Calu3 (cell line): Measurements from ENCODE around the gene MYD88. TPM values are rescaled to one million over a fixed set of nuclear protein-coding genes. Genes with fewer than 3 reads are reported as not detected.

Experiments used
- BruUV-seq: library from RNA; stranded (reverse); fragments of 400-500 nt; replicated peaks from 2 replicates; lab custom pipeline; 2021; lab: Mats Ljungman, UMichigan
- CTCF ChIA-PET: fragments of 300-600 bp; sonication (Branson Sonifier 250); formaldehyde crosslinking; loops from one replicate; lab custom pipeline; 2022; ENCODE audit warnings: antibody characterized with exemption; lab: Charles Lee
- DNase-seq: peaks from one replicate; pipeline ENCODE4 v3.0.0; 2022
- H3K27ac Mint-ChIP-seq: one replicate; pipeline ENCODE4 v1.8.0; 2022; ENCODE audit warnings: mixed read lengths; ENCODE audit not compliant: unreplicated experiment
- H3K27me3 Mint-ChIP-seq: one replicate; pipeline ENCODE4 v1.8.0; 2022; ENCODE audit warnings: mixed read lengths; ENCODE audit not compliant: unreplicated experiment
- H3K36me3 Mint-ChIP-seq: one replicate; pipeline ENCODE4 v1.8.0; 2022; ENCODE audit warnings: mild to moderate bottlenecking, moderate library complexity, mixed read lengths; ENCODE audit not compliant: insufficient read depth, unreplicated experiment
- H3K4me1 Mint-ChIP-seq: one replicate; pipeline ENCODE4 v1.8.0; 2022; ENCODE audit warnings: mild to moderate bottlenecking, low read depth, mixed read lengths; ENCODE audit not compliant: unreplicated experiment
- H3K4me3 Mint-ChIP-seq: one replicate; pipeline ENCODE4 v1.8.0; 2022; ENCODE audit warnings: mild to moderate bottlenecking, low read depth, moderate library complexity, mixed read lengths; ENCODE audit not compliant: unreplicated experiment
- H3K9me3 Mint-ChIP-seq: one replicate; pipeline ENCODE4 v1.8.0; 2022; ENCODE audit warnings: low read depth, mixed read lengths; ENCODE audit not compliant: unreplicated experiment
- intact Hi-C: fragments of 100-400 bp; cut with micrococcal nuclease; formaldehyde crosslinking; loops from one replicate; pipeline ENCODE4 v1.10.0; 2022; ENCODE audit not compliant: unreplicated experiment
- total RNA-seq: library from RNA; stranded (reverse); gene quantifications from 2 replicates; pipeline ENCODE4 v1.2.3, GENCODE V29; 2022
- TF ChIP-seq, protein P1 (sequence below): fragments of 200-600 bp; IDR thresholded peaks from one replicate; pipeline ENCODE4 v1.8.0; 2022; ENCODE audit warnings: antibody characterized with exemption; ENCODE audit not compliant: unreplicated experiment

MYD88 gene
- total RNA-seq, 1 experiment from 2014 or later, result 35.2 TPM

DNA sequence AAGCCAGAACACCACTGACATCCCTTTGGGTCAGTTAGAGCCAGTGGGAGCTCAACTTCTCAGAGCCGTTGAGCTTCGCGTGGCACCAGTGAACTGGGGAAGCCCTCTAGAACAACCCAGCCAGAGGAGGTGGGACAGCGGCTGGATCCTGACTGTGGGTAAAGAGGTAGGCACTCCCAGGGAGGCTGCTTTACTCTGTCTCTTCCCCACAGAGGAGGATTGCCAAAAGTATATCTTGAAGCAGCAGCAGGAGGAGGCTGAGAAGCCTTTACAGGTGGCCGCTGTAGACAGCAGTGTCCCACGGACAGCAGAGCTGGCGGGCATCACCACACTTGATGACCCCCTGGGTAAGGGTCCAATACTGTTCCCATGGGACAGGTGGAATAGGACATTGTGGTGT, 1.2 kb downstream of the MYD88 start:
- peak overlapping the region; percentile 85 for H3K4me3 Mint-ChIP-seq
- CTCF ChIA-PET, result interaction anchor here (4.2 kb wide), 1 partner anchor 25 kb away, joined by 24 read pairs; the partner anchor contains the start of gene OXSR1
- TSS peak; percentile 16 for BruUV-seq
- H3K4me1 Mint-ChIP-seq, result peaks cover 50% of the 10 kb centered on the region
- DNase-seq, result no peak
- H3K27ac Mint-ChIP-seq, result no peak overlapping the region
- intact Hi-C loops, result no loop called here
- TF ChIP-seq, protein P1, sequence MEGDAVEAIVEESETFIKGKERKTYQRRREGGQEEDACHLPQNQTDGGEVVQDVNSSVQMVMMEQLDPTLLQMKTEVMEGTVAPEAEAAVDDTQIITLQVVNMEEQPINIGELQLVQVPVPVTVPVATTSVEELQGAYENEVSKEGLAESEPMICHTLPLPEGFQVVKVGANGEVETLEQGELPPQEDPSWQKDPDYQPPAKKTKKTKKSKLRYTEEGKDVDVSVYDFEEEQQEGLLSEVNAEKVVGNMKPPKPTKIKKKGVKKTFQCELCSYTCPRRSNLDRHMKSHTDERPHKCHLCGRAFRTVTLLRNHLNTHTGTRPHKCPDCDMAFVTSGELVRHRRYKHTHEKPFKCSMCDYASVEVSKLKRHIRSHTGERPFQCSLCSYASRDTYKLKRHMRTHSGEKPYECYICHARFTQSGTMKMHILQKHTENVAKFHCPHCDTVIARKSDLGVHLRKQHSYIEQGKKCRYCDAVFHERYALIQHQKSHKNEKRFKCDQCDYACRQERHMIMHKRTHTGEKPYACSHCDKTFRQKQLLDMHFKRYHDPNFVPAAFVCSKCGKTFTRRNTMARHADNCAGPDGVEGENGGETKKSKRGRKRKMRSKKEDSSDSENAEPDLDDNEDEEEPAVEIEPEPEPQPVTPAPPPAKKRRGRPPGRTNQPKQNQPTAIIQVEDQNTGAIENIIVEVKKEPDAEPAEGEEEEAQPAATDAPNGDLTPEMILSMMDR, result no peak
- H3K9me3 Mint-ChIP-seq, result no peaks in the 10 kb centered on the region
- no peaks in the 10 kb centered on the region for H3K27me3 Mint-ChIP-seq
- peaks cover 44% of the 10 kb centered on the region for H3K36me3 Mint-ChIP-seq

- H3K4me1 Mint-ChIP-seq, result peaks cover 41% of the 10 kb centered on the region
- no peaks in the 10 kb centered on the region for H3K27me3 Mint-ChIP-seq
- DNase-seq, result no peak
- no peaks in the 10 kb centered on the region for H3K9me3 Mint-ChIP-seq
- H3K27ac Mint-ChIP-seq, result no peak overlapping the region
- TF ChIP-seq, protein P1, result no peak
- peaks cover 38% of the 10 kb centered on the region for H3K36me3 Mint-ChIP-seq
- BruUV-seq, result no TSS peak
- CTCF ChIA-PET, result no interaction called here
- H3K4me3 Mint-ChIP-seq, result no peak overlapping the region
- intact Hi-C loops, result no loop called here
Observed at GRCh38 chr3:38140326-38141172, 2.1 kb downstream of the MYD88 start.

DNA sequence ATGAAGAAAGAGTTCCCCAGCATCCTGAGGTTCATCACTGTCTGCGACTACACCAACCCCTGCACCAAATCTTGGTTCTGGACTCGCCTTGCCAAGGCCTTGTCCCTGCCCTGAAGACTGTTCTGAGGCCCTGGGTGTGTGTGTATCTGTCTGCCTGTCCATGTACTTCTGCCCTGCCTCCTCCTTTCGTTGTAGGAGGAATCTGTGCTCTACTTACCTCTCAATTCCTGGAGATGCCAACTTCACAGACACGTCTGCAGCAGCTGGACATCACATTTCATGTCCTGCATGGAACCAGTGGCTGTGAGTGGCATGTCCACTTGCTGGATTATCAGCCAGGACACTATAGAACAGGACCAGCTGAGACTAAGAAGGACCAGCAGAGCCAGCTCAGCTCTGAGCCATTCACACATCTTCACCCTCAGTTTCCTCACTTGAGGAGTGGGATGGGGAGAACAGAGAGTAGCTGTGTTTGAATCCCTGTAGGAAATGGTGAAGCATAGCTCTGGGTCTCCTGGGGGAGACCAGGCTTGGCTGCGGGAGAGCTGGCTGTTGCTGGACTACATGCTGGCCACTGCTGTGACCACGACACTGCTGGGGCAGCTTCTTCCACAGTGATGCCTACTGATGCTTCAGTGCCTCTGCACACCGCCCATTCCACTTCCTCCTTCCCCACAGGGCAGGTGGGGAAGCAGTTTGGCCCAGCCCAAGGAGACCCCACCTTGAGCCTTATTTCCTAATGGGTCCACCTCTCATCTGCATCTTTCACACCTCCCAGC, 2.9 kb downstream of the MYD88 start:
- no peaks in the 10 kb centered on the region for H3K9me3 Mint-ChIP-seq
- no peak overlapping the region for H3K4me3 Mint-ChIP-seq
- intact Hi-C loops, result no loop called here
- H3K27ac Mint-ChIP-seq, result no peak overlapping the region
- no peak for DNase-seq
- no peaks in the 10 kb centered on the region for H3K27me3 Mint-ChIP-seq
- peaks cover 30% of the 10 kb centered on the region for H3K36me3 Mint-ChIP-seq
- CTCF ChIA-PET, result no interaction called here
- peaks cover 33% of the 10 kb centered on the region for H3K4me1 Mint-ChIP-seq
- BruUV-seq, result no TSS peak
- TF ChIP-seq, protein P1, result no peak

- peaks cover 24% of the 10 kb centered on the region for H3K36me3 Mint-ChIP-seq
- no peaks in the 10 kb centered on the region for H3K27me3 Mint-ChIP-seq
- intact Hi-C loops, result no loop called here
- peaks cover 4% of the 10 kb centered on the region for H3K9me3 Mint-ChIP-seq
- no peak overlapping the region for H3K27ac Mint-ChIP-seq
- CTCF ChIA-PET, result no interaction called here
- BruUV-seq, result no TSS peak
- H3K4me1 Mint-ChIP-seq, result peaks cover 32% of the 10 kb centered on the region
- no peak for DNase-seq
- TF ChIP-seq, protein P1, result no peak
- no peak overlapping the region for H3K4me3 Mint-ChIP-seq
Observed at GRCh38 chr3:38141952-38142273, 3.5 kb downstream of the MYD88 start.
